Liver (tissue), 9 donors: ENCODE data around the gene SMURF2. TPM values are rescaled to one million over a fixed set of nuclear protein-coding genes. Genes with fewer than 3 reads are reported as not detected.

ENCODE experiments used
- DNase-seq: peaks from one replicate; pipeline ENCODE4 v3.0.0-alpha.2; 2017; ENCODE audit warnings: low spot score
- H3K27ac ChIP-seq, 2 donors: one replicate each; pipeline ENCODE4 v1.7.0; 2013; ENCODE audit warnings: inconsistent platforms in 2 of 2, low read length in 2 of 2, control low read depth in 1 of 2, low read depth in 1 of 2, mild to moderate bottlenecking in 1 of 2
- H3K27me3 ChIP-seq, 4 donors: one replicate each; pipeline versions ENCODE4 v1.6.1 to v1.7.0; 2013; ENCODE audit warnings: low read length in 3 of 4, inconsistent platforms in 1 of 4, mild to moderate bottlenecking in 1 of 4, moderate library complexity in 1 of 4; ENCODE audit not compliant: control insufficient read depth in 4 of 4, insufficient read depth in 4 of 4
- H3K36me3 ChIP-seq, 4 donors: one replicate each; pipeline versions ENCODE4 v1.6.1 to v1.7.0; 2013; ENCODE audit warnings: low read length in 3 of 4, mild to moderate bottlenecking in 3 of 4, low read depth in 1 of 4, moderate library complexity in 1 of 4; ENCODE audit not compliant: control insufficient read depth in 4 of 4, insufficient read depth in 3 of 4
- H3K4me1 ChIP-seq, 4 donors: one replicate each; pipeline versions ENCODE4 v1.6.1 to v1.7.0; 2013; ENCODE audit warnings: low read length in 3 of 4, mild to moderate bottlenecking in 3 of 4, moderate library complexity in 1 of 4; ENCODE audit not compliant: control insufficient read depth in 4 of 4, insufficient read depth in 4 of 4
- H3K4me3 ChIP-seq, 3 donors: one replicate each; pipeline versions ENCODE4 v1.6.1 to v1.7.0; 2013; ENCODE audit warnings: low read length in 3 of 3, control low read depth in 1 of 3, low read depth in 1 of 3, mild to moderate bottlenecking in 1 of 3
- H3K9ac ChIP-seq, 2 donors: one replicate each; pipeline ENCODE4 v1.7.0; 2013; ENCODE audit warnings: low read length in 2 of 2, mild to moderate bottlenecking in 2 of 2, moderate library complexity in 2 of 2, control low read depth in 1 of 2, low read depth in 1 of 2
- H3K9me3 ChIP-seq, 4 donors: one replicate each; pipeline versions ENCODE4 v1.6.1 to v1.7.0; 2013; ENCODE audit warnings: low read length in 3 of 4; ENCODE audit not compliant: control insufficient read depth in 4 of 4
- ATF3 ChIP-seq: IDR thresholded peaks from 2 replicates; pipeline ENCODE4 v1.6.1; 2016; ENCODE audit warnings: antibody characterized with exemption
- CTCF ChIP-seq: fragments of 150-350 bp; IDR thresholded peaks from 2 replicates; pipeline ENCODE4 v1.5.1; 2017; ENCODE audit warnings: improper control_type of control experiment, low read depth, low read length; ENCODE audit not compliant: missing input control
- EGR1 ChIP-seq, 2 donors: IDR thresholded peaks; 2 replicates each; pipeline ENCODE4 v1.6.1; 2016 to 2018; ENCODE audit warnings: antibody characterized with exemption in 2 of 2, low read depth in 2 of 2
- FOXA1 ChIP-seq: IDR thresholded peaks from 2 replicates; pipeline ENCODE4 v1.6.1; 2016; ENCODE audit warnings: antibody characterized with exemption
- FOXA2 ChIP-seq: IDR thresholded peaks from 2 replicates; pipeline ENCODE4 v1.6.1; 2016; ENCODE audit warnings: antibody characterized with exemption
- GABPA ChIP-seq, 2 donors: IDR thresholded peaks in 1 of 2; conservative IDR thresholded peaks in 1 of 2; 2 replicates each; pipeline ENCODE4 v1.6.1; 2016; ENCODE audit warnings: antibody characterized with exemption in 2 of 2, mild to moderate bottlenecking in 1 of 2, moderate library complexity in 1 of 2
- HNF4A ChIP-seq, 2 donors: conservative IDR thresholded peaks; 2 replicates each; pipeline ENCODE4 v1.6.1; 2016; ENCODE audit warnings: antibody characterized with exemption in 2 of 2, mild to moderate bottlenecking in 2 of 2
- HNF4G ChIP-seq: IDR thresholded peaks from 2 replicates; pipeline ENCODE4 v1.6.1; 2016; ENCODE audit warnings: antibody characterized with exemption
- JUND ChIP-seq, 2 donors: IDR thresholded peaks; 2 replicates each; pipeline ENCODE4 v1.6.1; 2016; ENCODE audit warnings: antibody characterized with exemption in 2 of 2
- MAX ChIP-seq: IDR thresholded peaks from 2 replicates; pipeline ENCODE4 v1.6.1; 2016; ENCODE audit warnings: antibody characterized with exemption
- NR2F2 ChIP-seq: IDR thresholded peaks from 2 replicates; pipeline ENCODE4 v1.6.1; 2016; ENCODE audit warnings: antibody characterized with exemption
- RAD21 ChIP-seq, 2 donors: IDR thresholded peaks; 2 replicates each; pipeline ENCODE4 v1.6.1; 2016; ENCODE audit warnings: antibody characterized with exemption in 2 of 2, mild to moderate bottlenecking in 2 of 2
- REST ChIP-seq: IDR thresholded peaks from 2 replicates; pipeline ENCODE4 v1.6.1; 2016; ENCODE audit warnings: antibody characterized with exemption, mild to moderate bottlenecking
- RXRA ChIP-seq, 2 donors: IDR thresholded peaks; 2 replicates each; pipeline ENCODE4 v1.6.1; 2017 to 2018; ENCODE audit warnings: antibody characterized with exemption in 2 of 2, mild to moderate bottlenecking in 1 of 2
- SP1 ChIP-seq: IDR thresholded peaks from 2 replicates; pipeline ENCODE4 v1.6.1; 2018; ENCODE audit warnings: antibody characterized with exemption, mild to moderate bottlenecking
- TAF1 ChIP-seq: conservative IDR thresholded peaks from 2 replicates; pipeline ENCODE4 v1.6.1; 2016; ENCODE audit warnings: antibody characterized with exemption, mild to moderate bottlenecking
- YY1 ChIP-seq: IDR thresholded peaks from 2 replicates; pipeline ENCODE4 v1.6.1; 2016; ENCODE audit warnings: antibody characterized with exemption, mild to moderate bottlenecking
- ZBTB33 ChIP-seq: IDR thresholded peaks from 2 replicates; pipeline ENCODE4 v1.6.1; 2016; ENCODE audit warnings: antibody characterized with exemption
- WGBS: extraction: QIAGEN DNeasy Blood & Tissue Kit; methylation state at CpG from one replicate; pipeline ENCODE4 v1.1.7; 2013; 5-methylcytosine and 5-hydroxymethylcytosine counted together
- polyA plus RNA-seq, 2 donors: library from polyadenylated mRNA; stranded (reverse) in 1 of 2; unstranded in 1 of 2; fragments of 200-250 nt in 1 of 2; fragments of >200 nt in 1 of 2; fragmentation: Nextera tagmentation in 1 of 2; extraction: Ambion mirVana in 1 of 2; gene quantifications; one replicate each; pipeline versions ENCODE4 v1.2.1 to v1.2.3, GENCODE V29; 2013 to 2015
- total RNA-seq, 2 donors: library from RNA; depleted of rRNA; stranded (reverse); fragments of >200 nt; gene quantifications; one replicate each; pipeline ENCODE4 v1.2.3, GENCODE V29; 2014
- donor health status: healthy.
- donor health status: healthy.
- donor health status: healthy.
- donor health status: healthy.
- donor health status: healthy.

SMURF2 gene
- total and polyA plus RNA-seq, 4 donors: 2.0 to 6.9 (median 3.5) TPM

GRCh38 chr17:64648234-64648633, 13.9 kb downstream of the SMURF2 start (continued):
- TF ChIP-seq JUND (IDR thresholded peaks at IDR 0.05): no peak
- TF ChIP-seq EGR1 (IDR thresholded peaks at IDR 0.05; ENCODE audit: low read depth in 2 of 2): no peak

- Histone ChIP-seq H3K4me1 (peaks cover 0 to 3% (median 0%) of the 10 kb centered on the region in 4 donors), H3K9me3 (no peaks in the 10 kb centered on the region), H3K27ac (no peak overlapping the region), H3K9ac (no peak overlapping the region), H3K36me3 (peaks cover 0 to 1% (median 0%) of the 10 kb centered on the region in 4 donors), H3K27me3 (no peaks in the 10 kb centered on the region), H3K4me3 (no peak overlapping the region)
- TF ChIP-seq JUND (IDR thresholded peaks at IDR 0.05): no peak
- no peak for TF ChIP-seq HNF4G
- no peak for TF ChIP-seq ZBTB33
- TF ChIP-seq NR2F2: no peak
- TF ChIP-seq HNF4A (conservative IDR thresholded peaks at IDR 0.05): no peak
- TF ChIP-seq CTCF: no peak
- TF ChIP-seq FOXA1: no peak
- TF ChIP-seq FOXA2: no peak
- TF ChIP-seq GABPA (IDR thresholded peaks at IDR 0.05 in 1 of 2, conservative IDR thresholded peaks at IDR 0.05 in 1 of 2): no peak
- no peak for TF ChIP-seq YY1
- no peak for TF ChIP-seq TAF1
- no peak for TF ChIP-seq REST
- no peak for TF ChIP-seq EGR1 (IDR thresholded peaks at IDR 0.05; ENCODE audit: low read depth in 2 of 2)
- no peak for TF ChIP-seq ATF3
- no peak for TF ChIP-seq RAD21 (IDR thresholded peaks at IDR 0.05)
- TF ChIP-seq MAX: no peak
- no peak for TF ChIP-seq RXRA (IDR thresholded peaks at IDR 0.05)
- no peak for TF ChIP-seq SP1
- DNase-seq: no peak
- 98% methylated on average over 1 of the region's 1 CpG for WGBS
These were observed 14.3 kb downstream of the SMURF2 start for GRCh38 chr17:64647817-64648216.
